H1 (cell line): ENCODE data around the gene AP3B2. TPM values are rescaled to one million over a fixed set of nuclear protein-coding genes. Genes with fewer than 3 reads are reported as not detected.

Experiments
- BRCA1 ChIP-seq: IDR thresholded peaks from 2 replicates; pipeline ENCODE4 v1.6.1; 2012; ENCODE audit warnings: low read depth, low read length, improper control_type of control experiment
- MAFK ChIP-seq: IDR thresholded peaks from 2 replicates; pipeline ENCODE4 v1.6.1; 2012; ENCODE audit warnings: low read depth, mild to moderate bottlenecking, improper control_type of control experiment, low read length
- RFX5 ChIP-seq: IDR thresholded peaks from 2 replicates; pipeline ENCODE4 v1.6.1; 2011; ENCODE audit warnings: low read depth, low read length, improper control_type of control experiment, borderline replicate concordance
- SIX5 ChIP-seq: IDR thresholded peaks from 2 replicates; pipeline ENCODE4 v1.6.1; 2011; ENCODE audit warnings: mild to moderate bottlenecking, low read depth, low read length
- SRF ChIP-seq: IDR thresholded peaks from 2 replicates; pipeline ENCODE4 v1.6.1; 2011; ENCODE audit warnings: mild to moderate bottlenecking, low read depth, low read length, moderate library complexity
- polyA plus RNA-seq, 7 experiments: library from polyadenylated mRNA; depleted of rRNA in 3 of 7; stranded (reverse) in 5 of 7; unstranded in 2 of 7; fragments of >200 nt in 5 of 7; fragments of 200-250 nt in 2 of 7; gene quantifications; 1 replicate in 5 of 7; 2 replicates in 1 of 7; 4 replicates in 1 of 7; pipeline versions ENCODE4 v1.2.1 to v1.2.3, GENCODE V29; 2011 to 2013; ENCODE audit warnings: missing spikeins in 2 of 7, mixed read lengths in 2 of 7
- total RNA-seq: library from RNA; stranded (reverse); fragmentation: NEBNext Ultra II Directional; extraction: Animal tissue kit (Norgen Biotek cat#: 25700); gene quantifications from 2 replicates; pipeline ENCODE4 v1.2.1, GENCODE V29; 2021

AP3B2 gene
- total and polyA plus RNA-seq, 2 of the 8 experiments (the other 6 are each of a cell fraction or from before 2014, with no cell fraction given), result 21.8 to 25.7 TPM

DNA sequence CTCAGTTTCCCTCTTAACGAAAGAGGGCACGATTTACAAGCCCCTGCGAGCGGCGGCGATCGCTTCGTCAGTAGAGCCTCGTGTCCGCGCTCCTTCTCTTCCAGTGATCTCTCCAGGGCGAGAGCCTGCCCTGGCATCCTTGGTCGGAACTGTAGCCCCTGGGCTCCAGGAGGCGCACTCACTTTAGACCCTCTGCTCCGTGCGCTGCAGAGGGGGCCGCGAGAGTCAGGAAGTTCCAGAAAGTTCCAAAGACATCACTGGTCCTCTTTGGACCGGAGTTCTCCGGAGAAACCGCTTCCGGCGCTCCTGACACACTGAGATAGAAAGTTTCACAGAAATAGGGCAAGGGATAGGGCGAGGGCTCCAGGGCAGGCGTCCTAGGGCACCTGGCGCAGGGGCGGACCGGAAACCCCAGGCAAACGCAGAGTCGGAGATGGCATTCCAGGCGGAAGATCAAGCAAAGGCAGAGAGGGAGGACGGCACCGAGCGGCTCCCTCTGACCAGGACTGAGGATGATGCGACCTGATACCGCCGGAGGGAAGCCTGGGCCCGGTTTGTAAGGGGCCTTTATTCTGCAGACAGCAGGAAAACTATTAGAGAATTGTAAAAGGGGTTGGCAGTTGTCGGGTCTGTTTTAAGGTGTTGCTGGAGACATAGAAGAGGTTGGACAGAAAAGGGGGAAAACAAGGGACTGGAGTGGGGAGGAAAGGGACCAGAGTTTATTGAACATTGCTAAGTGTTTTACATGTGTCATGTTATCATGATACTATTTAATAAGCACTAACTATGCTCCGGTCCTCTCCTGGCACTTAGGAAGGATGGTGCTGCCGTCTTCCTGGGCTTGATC, 61.2 kb downstream of the AP3B2 start (continued):
- no peak for TF ChIP-seq SIX5
- no peak for TF ChIP-seq SRF
- TF ChIP-seq BRCA1, result no peak
- no peak for TF ChIP-seq MAFK
- no peak for TF ChIP-seq RFX5
